ENCODE results near the gene RHEB.

Gene RHEB

GRCh38 chr7:151447312-151447711 lies 72.4 kb downstream of the RHEB start:
- no peak for DNase-seq

- no peak for DNase-seq
Observed at GRCh38 chr7:151446412-151446811, 73.3 kb downstream of the RHEB start.

GRCh38 chr7:151444632-151445031 lies 75.1 kb downstream of the RHEB start:
- DNase-seq: no peak

GRCh38 chr7:151442776-151443496 lies 76.8 kb downstream of the RHEB start:
- DNase-seq: no peak

GRCh38 chr7:151440799-151441445 lies 78.8 kb downstream of the RHEB start:
- DNase-seq: no peak

GRCh38 chr7:151439855-151440798 lies 79.6 kb downstream of the RHEB start, which contains the start of gene CRYGN:
CRYGN (minus strand) TSS chr7:151440141; CDS start chr7:151439917, 224 bp downstream.
- DNase-seq: no peak

GRCh38 chr7:151438864-151439601 lies 80.7 kb downstream of the RHEB start:
- DNase-seq: no peak

- DNase-seq: no peak
Observed at GRCh38 chr7:151437866-151438516, 81.7 kb downstream of the RHEB start.

- DNase-seq: no peak
Observed at GRCh38 chr7:151437159-151437553, 82.5 kb downstream of the RHEB start.

- DNase-seq: no peak
Observed at GRCh38 chr7:151436446-151437158, 83.1 kb downstream of the RHEB start.

GRCh38 chr7:151435971-151436370 lies 83.7 kb downstream of the RHEB start:
- DNase-seq: no peak

- DNase-seq: no peak
Observed at GRCh38 chr7:151435103-151435916, 84.4 kb downstream of the RHEB start.

- DNase-seq: no peak
Observed at GRCh38 chr7:151434549-151434948, 85.1 kb downstream of the RHEB start.

GRCh38 chr7:151433721-151434400 lies 85.8 kb downstream of the RHEB start:
- no peak for DNase-seq

GRCh38 chr7:151432658-151433521 lies 86.8 kb downstream of the RHEB start:
- DNase-seq: no peak

- no peak for DNase-seq
Observed at GRCh38 chr7:151431768-151432311, 87.9 kb downstream of the RHEB start.

- no peak for DNase-seq
Observed at GRCh38 chr7:151431281-151431767, 88.4 kb downstream of the RHEB start.
